Measurements from ENCODE around the gene CHST10. TPM values are rescaled to one million over a fixed set of nuclear protein-coding genes. Genes with fewer than 3 reads are reported as not detected.

The CHST10 gene
- total RNA-seq, 1 donor from 2014 or later = 25.0 TPM

DNA sequence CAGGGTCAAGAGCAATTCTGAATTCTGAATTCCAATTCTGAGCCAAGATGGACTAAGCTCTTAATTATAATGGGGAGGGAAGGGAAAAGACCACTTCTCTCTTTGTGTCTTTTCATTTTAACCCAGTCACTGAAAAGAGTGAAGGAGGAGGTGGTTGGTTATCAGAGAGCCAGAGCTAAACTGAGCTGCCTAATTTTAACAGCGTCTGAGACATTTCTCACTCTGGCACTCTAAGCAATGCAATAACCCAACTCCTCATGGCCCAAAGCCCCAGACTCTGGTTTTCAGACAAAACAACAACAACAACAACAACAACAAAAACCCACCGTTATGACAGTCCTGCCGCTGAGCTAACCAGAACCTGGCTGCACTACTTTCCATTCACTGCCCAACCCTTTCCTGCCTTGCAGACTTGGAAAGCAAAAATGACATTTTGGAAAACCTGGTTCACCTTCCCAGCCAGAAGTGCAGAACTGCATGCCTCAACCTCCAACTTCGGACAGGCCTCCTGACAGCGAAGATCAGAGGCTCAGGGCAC is 1.0 kb downstream of the CHST10 start:
- H3K36me3 Mint-ChIP-seq (ENCODE audit: unreplicated experiment) = no peaks in the 10 kb centered on the region
- H3K27ac Mint-ChIP-seq (ENCODE audit: unreplicated experiment) = peak overlapping the region; percentile 87
- DNase-seq = no peak
- H3K27me3 Mint-ChIP-seq (ENCODE audit: unreplicated experiment) = peaks cover 2% of the 10 kb centered on the region
- peak overlapping the region; percentile 98 for H3K4me3 Mint-ChIP-seq (ENCODE audit: unreplicated experiment)
- peaks cover 27% of the 10 kb centered on the region for H3K4me1 Mint-ChIP-seq (ENCODE audit: low read depth, unreplicated experiment)
- TF ChIP-seq, protein P1, sequence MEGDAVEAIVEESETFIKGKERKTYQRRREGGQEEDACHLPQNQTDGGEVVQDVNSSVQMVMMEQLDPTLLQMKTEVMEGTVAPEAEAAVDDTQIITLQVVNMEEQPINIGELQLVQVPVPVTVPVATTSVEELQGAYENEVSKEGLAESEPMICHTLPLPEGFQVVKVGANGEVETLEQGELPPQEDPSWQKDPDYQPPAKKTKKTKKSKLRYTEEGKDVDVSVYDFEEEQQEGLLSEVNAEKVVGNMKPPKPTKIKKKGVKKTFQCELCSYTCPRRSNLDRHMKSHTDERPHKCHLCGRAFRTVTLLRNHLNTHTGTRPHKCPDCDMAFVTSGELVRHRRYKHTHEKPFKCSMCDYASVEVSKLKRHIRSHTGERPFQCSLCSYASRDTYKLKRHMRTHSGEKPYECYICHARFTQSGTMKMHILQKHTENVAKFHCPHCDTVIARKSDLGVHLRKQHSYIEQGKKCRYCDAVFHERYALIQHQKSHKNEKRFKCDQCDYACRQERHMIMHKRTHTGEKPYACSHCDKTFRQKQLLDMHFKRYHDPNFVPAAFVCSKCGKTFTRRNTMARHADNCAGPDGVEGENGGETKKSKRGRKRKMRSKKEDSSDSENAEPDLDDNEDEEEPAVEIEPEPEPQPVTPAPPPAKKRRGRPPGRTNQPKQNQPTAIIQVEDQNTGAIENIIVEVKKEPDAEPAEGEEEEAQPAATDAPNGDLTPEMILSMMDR (IDR thresholded peaks at IDR 0.05; ENCODE audit: partially characterized antibody, unreplicated experiment) = no peak
- H3K9me3 Mint-ChIP-seq (ENCODE audit: unreplicated experiment) = peaks cover 2% of the 10 kb centered on the region

DNA sequence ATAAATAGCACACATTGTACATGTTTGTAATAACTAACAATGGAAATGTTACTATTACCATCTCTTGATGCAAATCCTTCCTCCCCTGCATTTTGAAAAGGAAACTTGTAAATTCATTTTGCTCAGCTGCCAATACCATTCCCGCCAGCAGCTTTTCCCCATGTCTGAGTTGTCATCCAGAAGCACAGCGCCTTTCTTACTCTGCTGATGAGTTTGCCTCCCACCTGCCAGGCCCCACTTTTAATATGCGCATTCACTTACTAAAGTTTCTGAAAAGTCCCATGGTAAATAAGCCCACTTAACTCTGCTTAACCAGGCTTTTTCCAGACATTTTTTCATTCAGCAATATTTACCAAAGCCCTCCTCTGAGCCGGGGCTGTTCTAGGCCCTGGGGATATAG is 3.9 kb downstream of the CHST10 start:
- peaks cover 29% of the 10 kb centered on the region for H3K4me1 Mint-ChIP-seq (ENCODE audit: low read depth, unreplicated experiment)
- peak overlapping the region; percentile 10 for H3K4me3 Mint-ChIP-seq (ENCODE audit: unreplicated experiment)
- no peak for DNase-seq
- peaks cover 2% of the 10 kb centered on the region for H3K27me3 Mint-ChIP-seq (ENCODE audit: unreplicated experiment)
- TF ChIP-seq, protein P1 (IDR thresholded peaks at IDR 0.05; ENCODE audit: partially characterized antibody, unreplicated experiment) = no peak
- H3K9me3 Mint-ChIP-seq (ENCODE audit: unreplicated experiment) = peaks cover 2% of the 10 kb centered on the region
- H3K27ac Mint-ChIP-seq (ENCODE audit: unreplicated experiment) = no peak overlapping the region
- no peaks in the 10 kb centered on the region for H3K36me3 Mint-ChIP-seq (ENCODE audit: unreplicated experiment)

DNA sequence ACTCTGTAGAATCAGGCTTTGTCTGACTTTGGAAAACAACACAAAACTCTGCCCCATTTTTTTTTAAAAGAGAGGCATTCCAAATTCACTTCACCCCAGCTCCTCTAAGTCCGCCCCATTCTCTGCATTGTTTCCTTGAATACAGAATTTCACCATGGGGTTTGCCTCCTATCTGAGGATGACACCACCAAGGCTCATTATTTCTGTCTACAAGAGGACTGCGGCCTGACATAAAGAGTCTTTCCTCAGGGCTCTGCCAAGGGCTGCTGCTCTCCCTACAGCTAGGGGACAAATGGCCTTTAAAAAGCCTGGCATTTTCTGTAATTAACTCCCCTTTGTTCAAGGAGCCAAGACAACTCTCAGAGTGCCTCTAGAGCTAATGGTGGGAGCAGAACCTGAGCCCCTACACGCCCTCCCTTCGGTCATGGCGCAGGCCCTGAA is 4.6 kb downstream of the CHST10 start:
- TF ChIP-seq, protein P1 (IDR thresholded peaks at IDR 0.05; ENCODE audit: partially characterized antibody, unreplicated experiment) = no peak
- Mint-ChIP-seq H3K9me3 (ENCODE audit: unreplicated experiment) (peaks cover 2% of the 10 kb centered on the region), H3K4me3 (ENCODE audit: unreplicated experiment) (peak overlapping the region; percentile 74), H3K36me3 (ENCODE audit: unreplicated experiment) (no peaks in the 10 kb centered on the region), H3K4me1 (ENCODE audit: low read depth, unreplicated experiment) (peaks cover 29% of the 10 kb centered on the region), H3K27me3 (ENCODE audit: unreplicated experiment) (peaks cover 2% of the 10 kb centered on the region), H3K27ac (ENCODE audit: unreplicated experiment) (peak overlapping the region; percentile 69)
- no peak for DNase-seq

DNA sequence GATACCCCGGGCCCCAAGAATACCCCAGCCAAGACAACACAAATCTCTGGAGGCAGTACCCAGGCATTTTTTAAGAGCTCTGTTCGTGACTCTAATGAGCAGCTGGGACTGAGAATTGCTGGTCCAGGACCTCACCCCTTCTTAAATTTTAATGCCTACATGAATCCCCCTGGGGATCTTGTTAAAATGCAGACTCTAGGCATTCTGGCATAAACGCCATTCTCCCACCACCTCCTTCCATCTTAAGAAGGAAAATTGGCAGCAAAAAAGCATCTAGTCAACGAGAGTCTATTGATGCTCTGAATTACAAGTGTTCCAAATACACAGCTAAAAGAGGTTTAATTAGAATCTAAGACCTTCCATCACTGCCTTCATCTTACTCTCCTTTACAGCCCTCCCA is 5.0 kb downstream of the CHST10 start:
- no peak for DNase-seq
- H3K4me1 Mint-ChIP-seq (ENCODE audit: low read depth, unreplicated experiment) = peaks cover 29% of the 10 kb centered on the region
- H3K9me3 Mint-ChIP-seq (ENCODE audit: unreplicated experiment) = no peaks in the 10 kb centered on the region
- peak overlapping the region; percentile 74 for H3K4me3 Mint-ChIP-seq (ENCODE audit: unreplicated experiment)
- H3K36me3 Mint-ChIP-seq (ENCODE audit: unreplicated experiment) = no peaks in the 10 kb centered on the region
- peak overlapping the region; percentile 69 for H3K27ac Mint-ChIP-seq (ENCODE audit: unreplicated experiment)
- TF ChIP-seq, protein P1 (IDR thresholded peaks at IDR 0.05; ENCODE audit: partially characterized antibody, unreplicated experiment) = no peak
- no peaks in the 10 kb centered on the region for H3K27me3 Mint-ChIP-seq (ENCODE audit: unreplicated experiment)

DNA sequence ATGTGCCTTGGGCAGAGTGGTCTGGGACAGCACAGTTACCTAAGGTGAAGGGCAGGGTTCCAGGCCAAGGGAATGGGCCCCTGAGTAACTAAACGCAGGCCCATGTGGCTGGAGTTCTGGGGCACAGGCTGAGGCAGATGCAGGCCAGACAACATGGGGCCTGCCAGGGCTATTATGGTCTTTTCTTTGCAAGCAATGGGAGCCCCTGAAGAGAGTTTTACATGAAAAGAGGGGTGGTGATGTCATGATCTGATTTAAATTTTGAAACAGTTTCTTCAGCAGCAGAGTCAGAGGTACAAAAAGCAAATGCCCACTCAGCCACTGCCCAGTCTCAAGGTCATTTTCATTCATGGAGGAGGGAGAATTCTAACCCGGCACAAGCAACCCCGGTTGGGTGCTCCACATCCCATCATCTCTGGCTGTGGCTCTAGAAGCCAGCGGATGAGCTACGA is 5.6 kb downstream of the CHST10 start:
- Mint-ChIP-seq H3K9me3 (ENCODE audit: unreplicated experiment) (no peaks in the 10 kb centered on the region), H3K27me3 (ENCODE audit: unreplicated experiment) (no peaks in the 10 kb centered on the region), H3K4me3 (ENCODE audit: unreplicated experiment) (peak overlapping the region; percentile 61), H3K36me3 (ENCODE audit: unreplicated experiment) (no peaks in the 10 kb centered on the region), H3K4me1 (ENCODE audit: low read depth, unreplicated experiment) (peaks cover 29% of the 10 kb centered on the region), H3K27ac (ENCODE audit: unreplicated experiment) (no peak overlapping the region)
- DNase-seq = no peak
- TF ChIP-seq, protein P1 (IDR thresholded peaks at IDR 0.05; ENCODE audit: partially characterized antibody, unreplicated experiment) = no peak
